Peyer's patch (tissue), 4 donors: ENCODE measurements around the gene MSANTD2. TPM values are rescaled to one million over a fixed set of nuclear protein-coding genes. Genes with fewer than 3 reads are reported as not detected.

Experiments
- DNase-seq, 3 donors: peaks; one replicate each; pipeline ENCODE4 v3.0.0-alpha.2; 2017 to 2019
- H3K27ac ChIP-seq, 4 donors: fragments of 200-600 bp; sonication (generic); one replicate each; pipeline ENCODE4 v1.5.1; 2016 to 2019
- H3K27me3 ChIP-seq, 2 donors: fragments of 200-600 bp; sonication (generic); one replicate each; pipeline ENCODE4 v1.5.1; 2019
- H3K36me3 ChIP-seq, 3 donors: fragments of 200-600 bp; sonication (generic); one replicate each; pipeline ENCODE4 v1.5.1; 2016 to 2019
- H3K4me1 ChIP-seq, 4 donors: fragments of 200-600 bp; sonication (generic); one replicate each; pipeline ENCODE4 v1.5.1; 2016 to 2019
- H3K4me3 ChIP-seq, 4 donors: fragments of 200-600 bp; sonication (generic); 1 replicate in 3 of 4; 2 replicates in 1 of 4; pipeline ENCODE4 v1.5.1; 2016 to 2019; ENCODE audit warnings: mild to moderate bottlenecking in 1 of 4
- H3K9me3 ChIP-seq, 4 donors: fragments of 200-600 bp; sonication (generic); one replicate each; pipeline ENCODE4 v1.5.1; 2016 to 2019; ENCODE audit warnings: mild to moderate bottlenecking in 1 of 4
- POLR2A ChIP-seq, 2 donors: fragments of 450-650 bp; IDR thresholded peaks; one replicate each; pipeline ENCODE4 v1.5.1; 2017; ENCODE audit warnings: antibody characterized with exemption in 2 of 2, mild to moderate bottlenecking in 2 of 2, moderate library complexity in 2 of 2
- total RNA-seq, 4 donors: library from RNA; depleted of rRNA; stranded (reverse); fragments of >200 nt; gene quantifications; one replicate each; pipeline ENCODE4 v1.1.0, GENCODE V29; 2016
- TF ChIP-seq, protein P1 (sequence below), 6 experiments: fragments of 450-650 bp in 4 of 6; fragments of 200-600 bp in 2 of 6; sonication (generic) in 1 of 6; IDR thresholded peaks; one replicate each; pipeline ENCODE4 v1.5.1; 2017 to 2019; ENCODE audit warnings: antibody characterized with exemption in 6 of 6, mild to moderate bottlenecking in 3 of 6, moderate library complexity in 1 of 6

The MSANTD2 gene
- total RNA-seq, 4 donors from 2014 or later = 16.5 to 33.8 (median 17.3) TPM

DNA sequence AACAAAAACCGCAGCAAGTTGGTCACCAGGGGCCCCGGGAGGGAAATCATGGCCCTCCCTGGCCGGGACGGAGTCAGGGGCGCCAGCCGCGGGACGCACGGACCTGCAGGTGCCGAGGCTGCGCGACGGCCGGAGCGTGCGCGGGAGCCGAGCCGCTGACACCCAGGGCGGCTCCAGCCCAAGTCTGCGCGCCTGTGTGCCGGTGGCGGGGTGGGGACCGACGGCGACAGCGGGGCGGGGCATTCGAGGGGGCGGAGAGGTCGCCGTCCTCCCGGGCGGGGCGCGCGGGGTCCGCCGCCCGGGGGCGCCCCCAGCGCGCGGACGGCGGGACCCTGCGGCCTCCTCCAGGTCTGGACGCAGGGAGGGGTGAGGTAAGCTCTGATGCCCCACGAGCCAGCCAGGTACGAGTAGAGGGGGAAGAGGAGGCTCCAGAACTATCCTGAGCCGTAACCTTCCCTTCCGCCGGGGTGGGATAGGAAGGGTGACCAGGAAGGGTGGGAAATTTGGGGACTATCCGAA is 38.0 kb downstream of the MSANTD2 start, which contains the start of gene ESAM:
Gene ESAM (minus strand): TSS at position 186 of the 519 bp plus-strand sequence. CDS start 136 bp downstream, at position 50.
- H3K27me3 ChIP-seq = peaks cover 0 to 31% of the 10 kb centered on the region in 2 donors
- no peaks in the 10 kb centered on the region for H3K9me3 ChIP-seq
- peaks cover 6 to 42% (median 19%) of the 10 kb centered on the region in 4 donors for H3K4me1 ChIP-seq
- H3K27ac ChIP-seq = peak within 1 kb of the TSS; percentile 37 to 66 (median 55)
- H3K4me3 ChIP-seq = peak within 1 kb of the TSS; percentile 35 to 74 (median 58)
- H3K36me3 ChIP-seq = peaks cover 0 to 15% (median 0%) of the 10 kb centered on the region in 3 donors
- no peak for TF ChIP-seq POLR2A (IDR thresholded peaks at IDR 0.05)
- TF ChIP-seq, protein P1, sequence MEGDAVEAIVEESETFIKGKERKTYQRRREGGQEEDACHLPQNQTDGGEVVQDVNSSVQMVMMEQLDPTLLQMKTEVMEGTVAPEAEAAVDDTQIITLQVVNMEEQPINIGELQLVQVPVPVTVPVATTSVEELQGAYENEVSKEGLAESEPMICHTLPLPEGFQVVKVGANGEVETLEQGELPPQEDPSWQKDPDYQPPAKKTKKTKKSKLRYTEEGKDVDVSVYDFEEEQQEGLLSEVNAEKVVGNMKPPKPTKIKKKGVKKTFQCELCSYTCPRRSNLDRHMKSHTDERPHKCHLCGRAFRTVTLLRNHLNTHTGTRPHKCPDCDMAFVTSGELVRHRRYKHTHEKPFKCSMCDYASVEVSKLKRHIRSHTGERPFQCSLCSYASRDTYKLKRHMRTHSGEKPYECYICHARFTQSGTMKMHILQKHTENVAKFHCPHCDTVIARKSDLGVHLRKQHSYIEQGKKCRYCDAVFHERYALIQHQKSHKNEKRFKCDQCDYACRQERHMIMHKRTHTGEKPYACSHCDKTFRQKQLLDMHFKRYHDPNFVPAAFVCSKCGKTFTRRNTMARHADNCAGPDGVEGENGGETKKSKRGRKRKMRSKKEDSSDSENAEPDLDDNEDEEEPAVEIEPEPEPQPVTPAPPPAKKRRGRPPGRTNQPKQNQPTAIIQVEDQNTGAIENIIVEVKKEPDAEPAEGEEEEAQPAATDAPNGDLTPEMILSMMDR (IDR thresholded peaks at IDR 0.05) = no peak
- DNase-seq = peak; percentile 46 to 82 (median 81)

DNA sequence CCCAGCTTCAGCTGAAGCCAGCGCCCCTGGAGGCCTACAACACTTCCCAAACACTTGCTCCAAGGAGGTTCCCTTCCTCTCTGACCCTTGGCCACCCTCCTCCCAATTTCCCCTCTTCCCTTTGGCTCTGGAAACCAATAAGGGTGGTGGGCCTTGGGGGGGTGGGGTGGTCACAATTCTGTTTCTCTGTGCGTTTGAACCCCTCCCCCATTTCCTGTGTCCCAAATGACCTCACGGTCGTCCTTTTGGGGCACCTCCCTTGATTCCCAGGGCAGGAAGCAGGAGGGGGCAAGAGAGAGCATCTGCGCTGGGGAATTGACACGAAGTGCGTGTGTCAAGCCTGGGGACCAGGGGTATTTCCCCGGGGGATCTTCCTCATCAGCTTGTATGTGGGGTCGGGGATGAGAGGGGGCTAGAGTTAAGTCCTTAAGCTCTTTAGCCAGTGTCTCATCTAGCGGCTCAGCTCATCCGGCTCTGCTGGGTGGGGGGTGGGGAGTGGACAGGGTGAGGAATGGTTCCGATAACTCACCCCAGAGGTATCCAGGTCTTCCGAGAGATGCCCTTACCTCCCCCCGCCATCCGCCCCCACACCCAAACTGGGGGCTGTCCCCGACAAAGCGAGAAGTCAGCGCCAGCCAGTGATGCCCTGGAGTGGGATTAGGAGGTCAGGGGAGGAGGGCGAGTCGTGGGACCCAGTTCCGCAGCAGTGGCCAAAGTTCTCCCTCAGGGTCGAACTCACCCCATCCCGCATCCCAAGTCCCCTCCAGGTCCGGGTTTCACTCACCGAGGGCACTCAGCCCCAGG is 38.7 kb downstream of the MSANTD2 start:
- no peak for DNase-seq
- H3K27me3 ChIP-seq = peaks cover 0 to 31% of the 10 kb centered on the region in 2 donors
- H3K9me3 ChIP-seq = no peaks in the 10 kb centered on the region
- peaks cover 6 to 42% (median 19%) of the 10 kb centered on the region in 4 donors for H3K4me1 ChIP-seq
- TF ChIP-seq, protein P1 (IDR thresholded peaks at IDR 0.05) = no peak
- TF ChIP-seq POLR2A (IDR thresholded peaks at IDR 0.05) = no peak
- H3K4me3 ChIP-seq = peak overlapping the region; percentile 35 to 74 (median 58)
- H3K36me3 ChIP-seq = peaks cover 0 to 12% (median 0%) of the 10 kb centered on the region in 3 donors
- H3K27ac ChIP-seq = peak overlapping the region; percentile 37 to 66 (median 55)

DNA sequence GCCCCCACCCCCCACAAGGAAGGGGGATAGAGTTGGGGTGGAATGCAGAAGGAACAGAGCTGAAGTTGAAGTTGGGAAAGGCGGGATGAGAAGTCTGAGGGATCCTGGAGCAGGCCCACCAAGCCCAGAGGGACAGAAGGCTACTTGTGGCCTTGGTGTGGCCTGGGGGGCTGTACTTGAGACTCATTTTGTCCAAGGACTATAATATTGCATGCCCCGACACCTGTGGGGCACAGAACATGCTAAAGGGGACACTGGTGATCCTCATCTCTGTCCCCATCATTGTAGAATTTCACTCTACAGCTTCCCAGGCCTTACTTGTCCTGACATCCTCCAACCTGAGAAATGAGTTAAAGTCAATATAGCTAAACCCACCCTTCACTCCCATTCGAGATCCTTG is 39.4 kb downstream of the MSANTD2 start:
- H3K27me3 ChIP-seq = peaks cover 0 to 31% of the 10 kb centered on the region in 2 donors

DNA sequence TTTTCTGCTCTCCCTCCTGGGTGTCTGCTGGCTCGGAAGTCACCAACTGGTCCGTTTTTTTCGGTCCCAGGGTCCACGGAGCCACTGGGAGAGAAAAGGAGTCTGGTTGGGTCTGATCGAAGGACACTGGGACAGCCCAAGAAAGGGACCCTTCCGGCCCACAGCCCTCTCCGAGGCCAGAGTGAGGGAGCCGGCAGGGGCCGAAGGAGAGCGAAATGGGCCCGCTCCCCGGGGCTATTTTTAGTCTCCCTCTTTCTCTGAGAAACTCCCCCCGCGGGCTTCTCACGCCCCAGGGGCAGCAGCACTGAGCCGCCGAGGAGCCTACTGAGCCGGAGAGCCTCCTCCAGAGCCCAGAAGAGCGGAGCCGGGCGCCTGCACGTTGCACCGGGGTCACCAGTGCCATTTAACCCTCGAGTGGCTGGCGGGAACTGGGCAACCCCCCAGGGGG is 40.0 kb downstream of the MSANTD2 start:
- DNase-seq = peak in 1 of 3 donors; percentile 44
- H3K36me3 ChIP-seq = peaks cover 0 to 5% (median 0%) of the 10 kb centered on the region in 3 donors
- H3K4me3 ChIP-seq = peak overlapping the region in 3 of 4 donors; percentile 12 to 62 (median 49)
- peaks cover 6 to 42% (median 19%) of the 10 kb centered on the region in 4 donors for H3K4me1 ChIP-seq
- no peaks in the 10 kb centered on the region for H3K9me3 ChIP-seq
- peaks cover 0 to 31% of the 10 kb centered on the region in 2 donors for H3K27me3 ChIP-seq
- TF ChIP-seq, protein P1 (IDR thresholded peaks at IDR 0.05) = no peak
- no peak for TF ChIP-seq POLR2A (IDR thresholded peaks at IDR 0.05)
- peak overlapping the region; percentile 25 to 66 (median 44) for H3K27ac ChIP-seq

More for the DNA sequence above, 39.4 kb downstream of the MSANTD2 start:
- H3K4me1 ChIP-seq = peaks cover 6 to 42% (median 19%) of the 10 kb centered on the region in 4 donors
- H3K9me3 ChIP-seq = no peaks in the 10 kb centered on the region
- peak overlapping the region in 3 of 4 donors; percentile 6 to 62 (median 49) for H3K4me3 ChIP-seq
- DNase-seq = no peak
- TF ChIP-seq POLR2A (IDR thresholded peaks at IDR 0.05) = no peak
- H3K36me3 ChIP-seq = peaks cover 0 to 11% (median 0%) of the 10 kb centered on the region in 3 donors
- peak overlapping the region in 3 of 4 donors; percentile 37 to 66 (median 51) for H3K27ac ChIP-seq

DNA sequence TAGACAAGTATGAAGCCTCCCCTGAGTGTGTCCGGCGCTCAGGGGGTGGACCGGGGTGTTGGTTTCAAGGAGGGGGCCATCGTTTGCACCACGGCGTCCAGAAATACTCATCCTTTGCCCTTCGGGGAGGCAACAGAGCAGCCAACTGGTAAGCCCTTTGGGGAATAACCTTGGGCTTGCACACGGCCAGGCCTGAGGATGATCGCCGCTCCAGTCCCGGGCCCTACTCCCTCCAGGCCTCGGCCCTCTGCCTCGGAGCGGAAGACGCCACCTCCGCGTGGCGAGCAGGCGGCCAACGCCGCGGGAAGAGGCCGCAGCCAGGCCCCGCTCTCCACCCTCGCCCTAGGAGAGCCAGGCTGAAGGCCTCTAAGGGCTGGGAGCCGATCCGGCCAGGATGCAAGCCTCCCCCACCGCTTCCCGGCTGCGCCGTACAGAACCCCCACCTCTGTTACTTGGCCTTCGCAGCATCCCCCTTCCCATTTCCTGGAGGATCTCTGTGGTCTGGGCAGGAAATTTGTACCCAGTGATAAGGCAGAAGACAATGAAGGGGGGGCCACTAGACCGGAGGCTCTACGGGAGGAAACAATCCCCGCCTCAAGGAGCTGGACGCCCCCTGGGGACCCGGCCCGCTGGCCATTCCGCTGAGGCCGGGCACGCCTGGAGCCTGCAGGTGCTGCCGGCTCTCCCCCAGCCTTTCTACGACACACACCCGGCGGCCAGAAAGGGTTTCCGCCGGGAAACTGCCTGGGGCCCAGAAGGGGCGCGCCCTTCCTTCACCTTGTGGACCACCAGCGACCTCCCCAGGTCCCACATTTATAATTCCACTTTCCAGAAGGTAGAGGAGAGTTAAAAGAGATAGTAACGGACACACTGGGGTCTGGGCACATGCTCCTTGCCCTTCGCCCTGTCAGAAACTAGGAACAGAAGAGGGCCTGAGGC is 40.7 kb downstream of the MSANTD2 start:
- no peaks in the 10 kb centered on the region for H3K36me3 ChIP-seq
- H3K27ac ChIP-seq = peak overlapping the region; percentile 25 to 66 (median 44)
- peaks cover 6 to 42% (median 19%) of the 10 kb centered on the region in 4 donors for H3K4me1 ChIP-seq
- no peak for TF ChIP-seq POLR2A (IDR thresholded peaks at IDR 0.05)
- TF ChIP-seq, protein P1 (IDR thresholded peaks at IDR 0.05) = no peak
- H3K27me3 ChIP-seq = peaks cover 0 to 31% of the 10 kb centered on the region in 2 donors
- DNase-seq = no peak
- no peaks in the 10 kb centered on the region for H3K9me3 ChIP-seq
- H3K4me3 ChIP-seq = peak overlapping the region in 3 of 4 donors; percentile 18 to 62 (median 49)
